HepG2 (cell line): ENCODE data around the gene CYBC1. TPM values are rescaled to one million over a fixed set of nuclear protein-coding genes. Genes with fewer than 3 reads are reported as not detected.

ENCODE experiments used
- ATF1 ChIP-seq: IDR thresholded peaks from 2 replicates; pipeline ENCODE4 v1.6.1; 2016; ENCODE audit warnings: mild to moderate bottlenecking, control low read depth
- HNF4G ChIP-seq, 2 experiments: sonication (generic) in 1 of 2; formaldehyde crosslinking in 1 of 2; IDR thresholded peaks; 2 replicates each; pipeline versions ENCODE4 v1.4.0 to v1.6.1; 2011 to 2020; ENCODE audit warnings: borderline replicate concordance in 2 of 2, low read depth in 2 of 2, mild to moderate bottlenecking in 2 of 2, low read length in 1 of 2, missing genetic modification reagents in 1 of 2, moderate library complexity in 1 of 2
- HNRNPK ChIP-seq: fragments of 200-400 bp; formaldehyde crosslinking; IDR thresholded peaks from 2 replicates; pipeline ENCODE4 v1.6.1; 2018; ENCODE audit warnings: low read length, low read depth, moderate library complexity, mild to moderate bottlenecking; ENCODE audit not compliant: poor library complexity, severe bottlenecking
- MAZ ChIP-seq, 2 experiments: sonication (generic) in 1 of 2; formaldehyde crosslinking in 1 of 2; IDR thresholded peaks; 2 replicates each; pipeline versions ENCODE4 v1.5.0 to v1.6.1; 2012 to 2020; ENCODE audit warnings: low read depth in 2 of 2, mild to moderate bottlenecking in 2 of 2, borderline replicate concordance in 1 of 2, improper control_type of control experiment in 1 of 2, low read length in 1 of 2, missing genetic modification reagents in 1 of 2, moderate library complexity in 1 of 2
- MED8 ChIP-seq: sonication (generic); formaldehyde crosslinking; IDR thresholded peaks from 2 replicates; pipeline ENCODE4 v1.8.1; 2023; ENCODE audit warnings: mild to moderate bottlenecking, missing genetic modification reagents; ENCODE audit not compliant: insufficient replicate concordance
- MLLT10 ChIP-seq: sonication (generic); formaldehyde crosslinking; IDR thresholded peaks from 2 replicates; pipeline ENCODE4 v1.4.0; 2020; ENCODE audit warnings: missing genetic modification reagents
- MTA1 ChIP-seq: sonication (generic); formaldehyde crosslinking; IDR thresholded peaks from 2 replicates; pipeline ENCODE4 v1.4.0; 2020; ENCODE audit warnings: missing genetic modification reagents, mild to moderate bottlenecking, borderline replicate concordance
- MTF2 ChIP-seq: sonication (generic); formaldehyde crosslinking; IDR thresholded peaks from 2 replicates; pipeline ENCODE4 v1.5.0; 2020; ENCODE audit warnings: missing genetic modification reagents, borderline replicate concordance
- NR2F2 ChIP-seq: IDR thresholded peaks from 2 replicates; pipeline ENCODE4 v1.6.1; 2012; ENCODE audit warnings: low read depth, inconsistent platforms, borderline replicate concordance
- SIN3B ChIP-seq: fragments of 150-350 bp; IDR thresholded peaks from 2 replicates; pipeline ENCODE4 v1.6.1; 2014; ENCODE audit warnings: low read length
- SP140L ChIP-seq: sonication (generic); formaldehyde crosslinking; IDR thresholded peaks from 2 replicates; pipeline ENCODE4 v1.4.0; 2020; ENCODE audit warnings: missing genetic modification reagents, borderline replicate concordance
- TEAD3 ChIP-seq: optimal IDR thresholded peaks from 2 replicates; pipeline ENCODE3; 2016; ENCODE audit warnings: borderline replicate concordance
- TP53 ChIP-seq: sonication (generic); formaldehyde crosslinking; conservative IDR thresholded peaks from 2 replicates; pipeline ENCODE4 v1.4.0; 2020; ENCODE audit warnings: missing genetic modification reagents
- ZNF451 ChIP-seq: sonication (generic); formaldehyde crosslinking; IDR thresholded peaks from 2 replicates; pipeline ENCODE4 v1.5.0; 2020; ENCODE audit warnings: mild to moderate bottlenecking, missing genetic modification reagents
- ZNF589 ChIP-seq: sonication (generic); formaldehyde crosslinking; conservative IDR thresholded peaks from 2 replicates; pipeline ENCODE4 v1.8.0; 2022; ENCODE audit warnings: mild to moderate bottlenecking, moderate library complexity, missing genetic modification reagents
- polyA plus RNA-seq, 8 experiments: library from polyadenylated mRNA; depleted of rRNA in 3 of 8; stranded (reverse) in 7 of 8; unstranded in 1 of 8; fragments of >200 nt; fragmentation: Illumina TruSeq in 4 of 8; extraction: Trizol in 4 of 8; gene quantifications; 2 replicates each; pipeline versions ENCODE4 v1.2.1 to v1.2.3, GENCODE V29; 2011 to 2016; ENCODE audit warnings: low read depth in 4 of 8, missing spikeins in 1 of 8, mixed read lengths in 1 of 8; ENCODE audit not compliant: insufficient read depth in 1 of 8
- total RNA-seq, 5 experiments: library from RNA; depleted of rRNA; stranded (reverse); fragments of >200 nt; fragmentation: Illumina TruSeq; extraction: Trizol; gene quantifications; 2 replicates each; pipeline ENCODE4 v1.2.3, GENCODE V29; 2016; ENCODE audit warnings: low read depth in 1 of 5
- TF ChIP-seq, protein P1 (sequence below): sonication (generic); formaldehyde crosslinking; IDR thresholded peaks from 2 replicates; pipeline ENCODE4 v1.5.0; 2020; ENCODE audit warnings: missing genetic modification reagents
- TF ChIP-seq, protein P2 (sequence below): IDR thresholded peaks from 2 replicates; pipeline ENCODE4 v1.6.1; 2018; ENCODE audit warnings: missing genetic modification reagents, mild to moderate bottlenecking, missing compliant biosample characterization
- TF ChIP-seq, protein P3 (sequence below): sonication (generic); formaldehyde crosslinking; IDR thresholded peaks from 2 replicates; pipeline ENCODE4 v1.4.0; 2020; ENCODE audit warnings: mild to moderate bottlenecking, missing genetic modification reagents
- TF ChIP-seq, protein P4 (sequence below): IDR thresholded peaks from 2 replicates; pipeline ENCODE4 v1.4.0; 2020; ENCODE audit warnings: mild to moderate bottlenecking, missing genetic modification reagents
- TF ChIP-seq, protein P5 (sequence below): IDR thresholded peaks from 2 replicates; pipeline ENCODE4 v1.6.1; 2016; ENCODE audit warnings: missing compliant biosample characterization, missing genetic modification reagents, borderline replicate concordance

CYBC1 gene
- total and polyA plus RNA-seq, 2 of the 13 experiments (the other 11 are each of a cell fraction or from before 2014, with no cell fraction given), result 43.4 to 44.1 TPM

DNA sequence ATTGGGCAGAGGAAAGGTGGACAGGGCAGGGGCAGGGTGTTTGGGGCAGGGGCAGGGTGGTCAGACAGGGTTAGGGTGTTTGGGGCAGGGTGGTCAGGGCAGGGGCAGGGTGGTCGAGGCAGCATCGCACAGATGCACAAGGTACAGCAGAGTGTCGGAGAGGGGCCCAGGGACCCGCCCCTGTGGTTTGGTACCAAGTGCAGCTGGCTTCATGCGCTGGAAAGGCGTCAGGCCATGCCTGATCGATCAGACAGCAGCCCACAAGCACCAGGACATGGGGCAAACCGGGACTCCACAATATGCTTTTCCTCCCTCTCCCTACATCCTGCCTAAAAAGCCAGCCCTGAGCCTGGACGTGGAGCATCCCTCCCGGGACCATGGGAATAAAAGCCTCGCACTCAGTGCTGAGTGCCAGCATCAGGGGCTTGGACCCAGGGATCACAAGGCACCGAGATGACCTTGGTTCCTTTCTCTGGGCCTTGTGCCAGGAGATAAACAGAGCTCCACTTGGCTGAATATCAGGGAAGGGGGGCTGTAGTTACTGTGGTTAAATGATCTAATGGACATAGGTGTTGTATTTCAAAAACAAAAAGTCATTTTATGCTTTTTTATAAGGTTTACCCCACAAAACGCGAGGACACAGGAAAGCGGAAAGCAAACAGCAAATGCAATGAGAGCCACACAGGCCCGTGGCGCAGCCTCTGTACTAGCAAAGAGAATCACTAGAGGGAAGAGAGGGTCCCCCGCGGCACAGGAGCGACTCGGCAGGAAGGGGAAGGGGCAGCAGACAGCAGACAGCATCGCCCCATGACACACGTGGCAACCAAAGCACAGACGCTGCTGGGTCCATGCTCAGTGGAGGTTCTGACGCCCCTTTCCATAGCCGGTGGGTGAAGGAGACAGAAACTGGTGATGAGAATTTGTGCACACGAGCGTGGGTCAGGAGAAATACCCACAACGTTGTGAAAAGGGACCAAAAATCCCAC is 37.7 kb downstream of the CYBC1 start (continued):
- TF ChIP-seq TEAD3 (CRISPR knock-in tag) (peak; percentile 59), MTF2 (no peak), MED8 (CRISPR knock-in tag) (no peak), ATF1 (CRISPR knock-in tag) (no peak), HNRNPK (peak; percentile 36), HNF4G (IDR thresholded peaks at IDR 0.05; ENCODE audit: borderline replicate concordance, low read depth, low read length) (peak; percentile 45; the same call in 1 of the 2 replicates), HNF4G (CRISPR knock-in tag; IDR thresholded peaks at IDR 0.05; ENCODE audit: borderline replicate concordance, low read depth) (no peak), TP53 (CRISPR knock-in tag) (no peak), SP140L (no peak), MLLT10 (no peak), SIN3B (no peak), MAZ (IDR thresholded peaks at IDR 0.05; ENCODE audit: borderline replicate concordance, low read depth, low read length) (no peak), MAZ (CRISPR knock-in tag; IDR thresholded peaks at IDR 0.05; ENCODE audit: low read depth) (no peak), NR2F2 (0 out of 2 replicates have a peak, but pooled peaks have one; percentile 25), ZNF589 (CRISPR knock-in tag) (no peak), ZNF451 (CRISPR knock-in tag) (no peak), MTA1 (CRISPR knock-in tag) (0 out of 2 replicates have a peak, but pooled peaks have one; percentile 22)
- TF ChIP-seq, protein P1, sequence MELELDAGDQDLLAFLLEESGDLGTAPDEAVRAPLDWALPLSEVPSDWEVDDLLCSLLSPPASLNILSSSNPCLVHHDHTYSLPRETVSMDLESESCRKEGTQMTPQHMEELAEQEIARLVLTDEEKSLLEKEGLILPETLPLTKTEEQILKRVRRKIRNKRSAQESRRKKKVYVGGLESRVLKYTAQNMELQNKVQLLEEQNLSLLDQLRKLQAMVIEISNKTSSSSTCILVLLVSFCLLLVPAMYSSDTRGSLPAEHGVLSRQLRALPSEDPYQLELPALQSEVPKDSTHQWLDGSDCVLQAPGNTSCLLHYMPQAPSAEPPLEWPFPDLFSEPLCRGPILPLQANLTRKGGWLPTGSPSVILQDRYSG (CRISPR knock-in tag), result no peak
- TF ChIP-seq, protein P2, sequence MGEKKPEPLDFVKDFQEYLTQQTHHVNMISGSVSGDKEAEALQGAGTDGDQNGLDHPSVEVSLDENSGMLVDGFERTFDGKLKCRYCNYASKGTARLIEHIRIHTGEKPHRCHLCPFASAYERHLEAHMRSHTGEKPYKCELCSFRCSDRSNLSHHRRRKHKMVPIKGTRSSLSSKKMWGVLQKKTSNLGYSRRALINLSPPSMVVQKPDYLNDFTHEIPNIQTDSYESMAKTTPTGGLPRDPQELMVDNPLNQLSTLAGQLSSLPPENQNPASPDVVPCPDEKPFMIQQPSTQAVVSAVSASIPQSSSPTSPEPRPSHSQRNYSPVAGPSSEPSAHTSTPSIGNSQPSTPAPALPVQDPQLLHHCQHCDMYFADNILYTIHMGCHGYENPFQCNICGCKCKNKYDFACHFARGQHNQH (CRISPR knock-in tag), result peak; percentile 48; the same call in 1 of the 2 replicates
- TF ChIP-seq, protein P3, sequence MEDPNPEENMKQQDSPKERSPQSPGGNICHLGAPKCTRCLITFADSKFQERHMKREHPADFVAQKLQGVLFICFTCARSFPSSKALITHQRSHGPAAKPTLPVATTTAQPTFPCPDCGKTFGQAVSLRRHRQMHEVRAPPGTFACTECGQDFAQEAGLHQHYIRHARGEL (CRISPR knock-in tag), result no peak
- TF ChIP-seq, protein P4, sequence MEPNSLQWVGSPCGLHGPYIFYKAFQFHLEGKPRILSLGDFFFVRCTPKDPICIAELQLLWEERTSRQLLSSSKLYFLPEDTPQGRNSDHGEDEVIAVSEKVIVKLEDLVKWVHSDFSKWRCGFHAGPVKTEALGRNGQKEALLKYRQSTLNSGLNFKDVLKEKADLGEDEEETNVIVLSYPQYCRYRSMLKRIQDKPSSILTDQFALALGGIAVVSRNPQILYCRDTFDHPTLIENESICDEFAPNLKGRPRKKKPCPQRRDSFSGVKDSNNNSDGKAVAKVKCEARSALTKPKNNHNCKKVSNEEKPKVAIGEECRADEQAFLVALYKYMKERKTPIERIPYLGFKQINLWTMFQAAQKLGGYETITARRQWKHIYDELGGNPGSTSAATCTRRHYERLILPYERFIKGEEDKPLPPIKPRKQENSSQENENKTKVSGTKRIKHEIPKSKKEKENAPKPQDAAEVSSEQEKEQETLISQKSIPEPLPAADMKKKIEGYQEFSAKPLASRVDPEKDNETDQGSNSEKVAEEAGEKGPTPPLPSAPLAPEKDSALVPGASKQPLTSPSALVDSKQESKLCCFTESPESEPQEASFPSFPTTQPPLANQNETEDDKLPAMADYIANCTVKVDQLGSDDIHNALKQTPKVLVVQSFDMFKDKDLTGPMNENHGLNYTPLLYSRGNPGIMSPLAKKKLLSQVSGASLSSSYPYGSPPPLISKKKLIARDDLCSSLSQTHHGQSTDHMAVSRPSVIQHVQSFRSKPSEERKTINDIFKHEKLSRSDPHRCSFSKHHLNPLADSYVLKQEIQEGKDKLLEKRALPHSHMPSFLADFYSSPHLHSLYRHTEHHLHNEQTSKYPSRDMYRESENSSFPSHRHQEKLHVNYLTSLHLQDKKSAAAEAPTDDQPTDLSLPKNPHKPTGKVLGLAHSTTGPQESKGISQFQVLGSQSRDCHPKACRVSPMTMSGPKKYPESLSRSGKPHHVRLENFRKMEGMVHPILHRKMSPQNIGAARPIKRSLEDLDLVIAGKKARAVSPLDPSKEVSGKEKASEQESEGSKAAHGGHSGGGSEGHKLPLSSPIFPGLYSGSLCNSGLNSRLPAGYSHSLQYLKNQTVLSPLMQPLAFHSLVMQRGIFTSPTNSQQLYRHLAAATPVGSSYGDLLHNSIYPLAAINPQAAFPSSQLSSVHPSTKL (CRISPR knock-in tag), result peak; percentile 69
- TF ChIP-seq, protein P5, sequence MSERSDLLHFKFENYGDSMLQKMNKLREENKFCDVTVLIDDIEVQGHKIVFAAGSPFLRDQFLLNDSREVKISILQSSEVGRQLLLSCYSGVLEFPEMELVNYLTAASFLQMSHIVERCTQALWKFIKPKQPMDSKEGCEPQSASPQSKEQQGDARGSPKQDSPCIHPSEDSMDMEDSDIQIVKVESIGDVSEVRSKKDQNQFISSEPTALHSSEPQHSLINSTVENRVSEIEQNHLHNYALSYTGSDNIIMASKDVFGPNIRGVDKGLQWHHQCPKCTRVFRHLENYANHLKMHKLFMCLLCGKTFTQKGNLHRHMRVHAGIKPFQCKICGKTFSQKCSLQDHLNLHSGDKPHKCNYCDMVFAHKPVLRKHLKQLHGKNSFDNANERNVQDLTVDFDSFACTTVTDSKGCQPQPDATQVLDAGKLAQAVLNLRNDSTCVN, result no peak
